ENCODE results near the gene ULK2. TPM values are rescaled to one million over a fixed set of nuclear protein-coding genes. Genes with fewer than 3 reads are reported as not detected.

ULK2 gene
- total RNA-seq, 2 experiments from 2014 or later: 6.8 TPM; not detected in 1

DNA sequence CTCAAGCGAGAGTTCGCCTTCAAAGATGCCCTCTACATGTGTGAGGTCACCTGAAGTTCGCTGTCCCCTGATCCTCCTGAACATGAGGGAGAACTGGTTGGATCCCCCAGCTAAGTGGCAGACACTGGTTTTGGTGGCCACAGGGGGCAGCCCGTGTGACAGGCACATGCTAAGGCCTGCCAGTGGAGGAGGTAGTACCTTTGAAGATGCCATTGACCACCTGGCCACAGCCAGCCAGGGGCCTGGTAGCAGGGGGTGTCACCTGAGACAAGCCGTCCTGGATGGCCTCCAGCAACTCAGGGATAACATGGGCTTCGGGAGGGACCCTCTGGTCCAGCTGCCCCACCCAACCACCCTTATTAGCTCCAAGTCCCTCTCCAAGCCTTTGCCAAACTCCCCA is 112.3 kb downstream of the ULK2 start:
- ChIA-PET POLR2A (interaction anchor here (0.5 to 1.2 kb wide), 3 partner anchors 18 to 509 kb away, joined by 3 to 4 read pairs (median 3); no protein-coding TSS in a partner anchor), CTCF (ENCODE audit: unreplicated experiment) (no interaction called here)
- H3K9me3 ChIP-seq (ENCODE audit: low read length): no peaks in the 10 kb centered on the region
- H3K9me2 ChIP-seq (ENCODE audit: insufficient read depth, low read length): no peaks in the 10 kb centered on the region
- H3K79me2 ChIP-seq (ENCODE audit: insufficient read depth, low read depth, low read length): no peaks in the 10 kb centered on the region
- no peak overlapping the region for H3K27ac ChIP-seq (ENCODE audit: low read depth, low read length, poor library complexity, severe bottlenecking)
- H2AFZ ChIP-seq (ENCODE audit: low read length): no peak overlapping the region
- no peak overlapping the region for H3K4me3 ChIP-seq (ENCODE audit: low read depth, low read length, poor library complexity, severe bottlenecking)
- no peaks in the 10 kb centered on the region for H3K36me3 ChIP-seq (ENCODE audit: insufficient read depth, low read length)
- H4K20me1 ChIP-seq (ENCODE audit: insufficient read depth, low read length): no peaks in the 10 kb centered on the region
- intact Hi-C loops (cut with micrococcal nuclease; ENCODE audit: unreplicated experiment): no loop called here
- H3K4me1 ChIP-seq (ENCODE audit: insufficient read depth, low read length, poor library complexity, severe bottlenecking): peaks cover 13% of the 10 kb centered on the region
- TF ChIP-seq, protein P1, sequence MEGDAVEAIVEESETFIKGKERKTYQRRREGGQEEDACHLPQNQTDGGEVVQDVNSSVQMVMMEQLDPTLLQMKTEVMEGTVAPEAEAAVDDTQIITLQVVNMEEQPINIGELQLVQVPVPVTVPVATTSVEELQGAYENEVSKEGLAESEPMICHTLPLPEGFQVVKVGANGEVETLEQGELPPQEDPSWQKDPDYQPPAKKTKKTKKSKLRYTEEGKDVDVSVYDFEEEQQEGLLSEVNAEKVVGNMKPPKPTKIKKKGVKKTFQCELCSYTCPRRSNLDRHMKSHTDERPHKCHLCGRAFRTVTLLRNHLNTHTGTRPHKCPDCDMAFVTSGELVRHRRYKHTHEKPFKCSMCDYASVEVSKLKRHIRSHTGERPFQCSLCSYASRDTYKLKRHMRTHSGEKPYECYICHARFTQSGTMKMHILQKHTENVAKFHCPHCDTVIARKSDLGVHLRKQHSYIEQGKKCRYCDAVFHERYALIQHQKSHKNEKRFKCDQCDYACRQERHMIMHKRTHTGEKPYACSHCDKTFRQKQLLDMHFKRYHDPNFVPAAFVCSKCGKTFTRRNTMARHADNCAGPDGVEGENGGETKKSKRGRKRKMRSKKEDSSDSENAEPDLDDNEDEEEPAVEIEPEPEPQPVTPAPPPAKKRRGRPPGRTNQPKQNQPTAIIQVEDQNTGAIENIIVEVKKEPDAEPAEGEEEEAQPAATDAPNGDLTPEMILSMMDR (conservative IDR thresholded peaks at IDR 0.05; ENCODE audit: low read length): no peak; the same call in 1 of the 2 replicates
- TF ChIP-seq EZH2phosphoT487 (IDR thresholded peaks at IDR 0.05; ENCODE audit: borderline replicate concordance, low read depth, low read length): no peak
- no TSS peak for BruUV-seq (replicated peaks)
- peak overlapping the region; percentile 70; the same call in 1 of the 2 replicates for H3K4me2 ChIP-seq (ENCODE audit: low read length)
- no peak for DNase-seq (ENCODE audit: low spot score)

DNA sequence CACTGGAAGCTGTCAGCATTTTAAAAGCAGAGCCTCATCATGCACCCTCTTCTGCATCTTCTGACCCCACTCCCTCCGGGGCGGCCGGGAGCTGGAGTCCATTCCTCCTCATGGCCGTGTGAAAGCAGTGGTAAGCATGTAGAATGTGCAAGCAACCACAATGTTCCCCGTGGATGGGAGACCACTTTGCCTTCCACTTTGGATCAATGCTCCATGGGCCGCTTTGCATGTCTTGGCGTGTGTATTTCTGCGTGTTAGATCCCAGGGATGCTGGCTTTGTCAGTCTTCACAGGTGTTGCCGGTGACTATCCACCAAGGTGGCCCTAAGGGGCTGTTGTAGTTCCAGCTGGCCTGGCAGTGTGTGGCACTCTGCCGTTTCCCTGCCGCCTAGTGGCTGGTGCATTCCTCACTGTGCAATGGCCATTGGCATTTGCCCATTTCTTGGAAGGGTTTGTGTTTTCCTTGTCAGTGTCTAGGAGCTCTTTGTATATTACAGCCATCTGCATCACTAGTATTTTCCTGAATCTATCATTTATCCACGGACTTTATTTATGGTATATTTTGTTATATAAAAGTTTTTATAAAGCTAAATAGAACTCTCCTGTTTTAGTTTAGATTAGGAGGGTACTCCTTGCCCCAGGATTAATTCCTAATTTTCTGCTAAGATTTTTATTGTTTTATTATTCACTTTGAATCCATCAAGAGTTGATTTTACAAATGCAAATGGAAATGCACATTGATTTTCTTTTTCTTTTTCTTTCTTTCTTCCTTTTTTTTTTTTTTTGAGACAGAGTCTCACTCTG is 113.9 kb downstream of the ULK2 start:
- Histone ChIP-seq H3K4me3 (ENCODE audit: low read depth, low read length, poor library complexity, severe bottlenecking) (no peak overlapping the region), H4K20me1 (ENCODE audit: insufficient read depth, low read length) (no peaks in the 10 kb centered on the region), H3K9me2 (ENCODE audit: insufficient read depth, low read length) (no peaks in the 10 kb centered on the region), H2AFZ (ENCODE audit: low read length) (no peak overlapping the region), H3K4me1 (ENCODE audit: insufficient read depth, low read length, poor library complexity, severe bottlenecking) (peaks cover 13% of the 10 kb centered on the region), H3K27ac (ENCODE audit: low read depth, low read length, poor library complexity, severe bottlenecking) (no peak overlapping the region), H3K9me3 (ENCODE audit: low read length) (no peaks in the 10 kb centered on the region), H3K4me2 (ENCODE audit: low read length) (peak overlapping the region; percentile 70), H3K79me2 (ENCODE audit: insufficient read depth, low read depth, low read length) (no peaks in the 10 kb centered on the region), H3K36me3 (ENCODE audit: insufficient read depth, low read length) (no peaks in the 10 kb centered on the region)
- BruUV-seq (replicated peaks): no TSS peak
- DNase-seq (ENCODE audit: low spot score): no peak
- TF ChIP-seq, protein P1 (conservative IDR thresholded peaks at IDR 0.05; ENCODE audit: low read length): peak; percentile 57
- TF ChIP-seq EZH2phosphoT487 (IDR thresholded peaks at IDR 0.05; ENCODE audit: borderline replicate concordance, low read depth, low read length): no peak
- ChIA-PET CTCF (ENCODE audit: unreplicated experiment) (interaction anchor here (0.6 kb wide), 1 partner anchor 8 kb away, joined by 3 read pairs; no protein-coding TSS in a partner anchor), POLR2A (interaction anchor here (1.2 kb wide), 1 partner anchor 20 kb away, joined by 4 read pairs; no protein-coding TSS in a partner anchor)
- intact Hi-C loops (cut with micrococcal nuclease; ENCODE audit: unreplicated experiment): no loop called here

DNA sequence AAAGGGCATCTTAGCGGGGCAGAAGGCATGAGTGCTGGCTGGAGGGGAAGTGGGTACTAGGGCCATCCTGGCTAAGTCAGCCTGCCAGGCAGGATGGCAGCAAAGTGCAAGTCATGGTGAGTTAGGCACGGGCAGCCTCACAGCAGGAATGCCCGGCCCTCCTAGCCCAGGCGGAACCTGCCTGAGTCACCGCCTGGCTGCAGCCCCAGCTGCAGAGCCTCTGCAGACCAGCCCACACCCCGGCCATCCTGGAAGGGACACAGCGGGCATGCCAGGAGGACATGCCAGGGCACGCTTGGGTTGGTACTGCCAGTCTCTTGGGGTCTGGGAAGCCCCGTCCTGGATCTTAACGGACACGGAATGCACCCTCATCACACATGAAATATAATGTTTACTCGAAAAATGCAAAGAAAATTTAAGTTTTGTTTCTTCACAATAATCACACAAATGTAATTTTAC is 114.7 kb downstream of the ULK2 start:
- DNase-seq (ENCODE audit: low spot score): no peak
- intact Hi-C loops (cut with micrococcal nuclease; ENCODE audit: unreplicated experiment): no loop called here
- H2AFZ ChIP-seq (ENCODE audit: low read length): no peak overlapping the region
- H3K36me3 ChIP-seq (ENCODE audit: insufficient read depth, low read length): no peaks in the 10 kb centered on the region
- no peak overlapping the region for H3K4me2 ChIP-seq (ENCODE audit: low read length)
- no peaks in the 10 kb centered on the region for H3K9me3 ChIP-seq (ENCODE audit: low read length)
- no peak overlapping the region for H3K4me3 ChIP-seq (ENCODE audit: low read depth, low read length, poor library complexity, severe bottlenecking)
- no peak overlapping the region for H3K27ac ChIP-seq (ENCODE audit: low read depth, low read length, poor library complexity, severe bottlenecking)
- H3K79me2 ChIP-seq (ENCODE audit: insufficient read depth, low read depth, low read length): no peaks in the 10 kb centered on the region
- CTCF ChIA-PET (ENCODE audit: unreplicated experiment): no interaction called here
- no peaks in the 10 kb centered on the region for H4K20me1 ChIP-seq (ENCODE audit: insufficient read depth, low read length)
- H3K4me1 ChIP-seq (ENCODE audit: insufficient read depth, low read length, poor library complexity, severe bottlenecking): peaks cover 13% of the 10 kb centered on the region
- POLR2A ChIA-PET: no interaction called here
- no TSS peak for BruUV-seq (replicated peaks)
- H3K9me2 ChIP-seq (ENCODE audit: insufficient read depth, low read length): no peaks in the 10 kb centered on the region
- TF ChIP-seq, protein P1 (conservative IDR thresholded peaks at IDR 0.05; ENCODE audit: low read length): no peak
- TF ChIP-seq EZH2phosphoT487 (IDR thresholded peaks at IDR 0.05; ENCODE audit: borderline replicate concordance, low read depth, low read length): no peak

All from OCI-LY7 (cell line).